ENCODE measurements around the gene KIF3C.

DNA sequence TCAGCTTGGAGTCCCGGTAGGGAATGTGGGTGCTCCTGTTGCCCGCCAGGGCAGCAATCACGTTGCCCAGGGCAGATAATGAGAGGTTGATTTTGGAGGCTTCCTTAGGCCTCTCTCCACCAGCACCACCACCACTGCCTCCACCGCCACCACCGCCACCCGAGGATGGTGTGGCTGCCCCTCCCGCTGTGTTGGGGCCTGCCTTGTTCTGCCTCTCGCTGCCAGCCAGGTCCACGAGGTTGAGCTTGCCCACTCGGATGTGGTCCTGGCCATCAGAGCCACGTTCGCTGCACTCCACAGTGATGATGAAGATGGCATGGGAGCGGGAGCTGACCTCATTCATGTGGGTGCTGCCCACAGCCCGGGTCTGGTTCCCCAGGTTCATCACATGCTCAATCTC lies 1.3 kb downstream of the KIF3C start:
- no peak for TF ChIP-seq CTCF (IDR thresholded peaks at IDR 0.05)
- no peak for TF ChIP-seq POLR2A (IDR thresholded peaks at IDR 0.05)

Data from prostate gland (tissue), 2 donors.